Calu3 (cell line): Measurements from ENCODE around the gene CMIP. TPM values are rescaled to one million over a fixed set of nuclear protein-coding genes. Genes with fewer than 3 reads are reported as not detected.

ENCODE experiments used
- BruUV-seq: library from RNA; stranded (reverse); fragments of 400-500 nt; replicated peaks from 2 replicates; lab custom pipeline; 2021; lab: Mats Ljungman, UMichigan
- CTCF ChIA-PET: fragments of 300-600 bp; sonication (Branson Sonifier 250); formaldehyde crosslinking; loops from one replicate; lab custom pipeline; 2022; ENCODE audit warnings: antibody characterized with exemption; lab: Charles Lee
- DNase-seq: peaks from one replicate; pipeline ENCODE4 v3.0.0; 2022
- H3K27ac Mint-ChIP-seq: one replicate; pipeline ENCODE4 v1.8.0; 2022; ENCODE audit warnings: mixed read lengths; ENCODE audit not compliant: unreplicated experiment
- H3K27me3 Mint-ChIP-seq: one replicate; pipeline ENCODE4 v1.8.0; 2022; ENCODE audit warnings: mixed read lengths; ENCODE audit not compliant: unreplicated experiment
- H3K36me3 Mint-ChIP-seq: one replicate; pipeline ENCODE4 v1.8.0; 2022; ENCODE audit warnings: mild to moderate bottlenecking, moderate library complexity, mixed read lengths; ENCODE audit not compliant: insufficient read depth, unreplicated experiment
- H3K4me1 Mint-ChIP-seq: one replicate; pipeline ENCODE4 v1.8.0; 2022; ENCODE audit warnings: mild to moderate bottlenecking, low read depth, mixed read lengths; ENCODE audit not compliant: unreplicated experiment
- H3K4me3 Mint-ChIP-seq: one replicate; pipeline ENCODE4 v1.8.0; 2022; ENCODE audit warnings: mild to moderate bottlenecking, low read depth, moderate library complexity, mixed read lengths; ENCODE audit not compliant: unreplicated experiment
- H3K9me3 Mint-ChIP-seq: one replicate; pipeline ENCODE4 v1.8.0; 2022; ENCODE audit warnings: low read depth, mixed read lengths; ENCODE audit not compliant: unreplicated experiment
- CTCF ChIP-seq: fragments of 200-600 bp; IDR thresholded peaks from one replicate; pipeline ENCODE4 v1.8.0; 2022; ENCODE audit warnings: antibody characterized with exemption; ENCODE audit not compliant: unreplicated experiment
- intact Hi-C: fragments of 100-400 bp; cut with micrococcal nuclease; formaldehyde crosslinking; loops from one replicate; pipeline ENCODE4 v1.10.0; 2022; ENCODE audit not compliant: unreplicated experiment
- total RNA-seq: library from RNA; stranded (reverse); gene quantifications from 2 replicates; pipeline ENCODE4 v1.2.3, GENCODE V29; 2022

Gene CMIP
- total RNA-seq, 1 experiment from 2014 or later = 82.7 TPM

GRCh38 chr16:81554979-81555378 is 110.4 kb downstream of the CMIP start:
- CTCF ChIA-PET = no interaction called here

GRCh38 chr16:81555660-81556059 is 111.1 kb downstream of the CMIP start:
- CTCF ChIA-PET = no interaction called here
- Mint-ChIP-seq H3K4me1 (peaks cover 81% of the 10 kb centered on the region), H3K4me3 (no peak overlapping the region), H3K36me3 (peaks cover 21% of the 10 kb centered on the region), H3K27me3 (no peaks in the 10 kb centered on the region), H3K27ac (no peak overlapping the region), H3K9me3 (no peaks in the 10 kb centered on the region)
- no peak for DNase-seq
- no TSS peak for BruUV-seq
- TF ChIP-seq CTCF = no peak
- intact Hi-C loops = loop anchor here (5.0 kb wide), 1 partner anchor 108 kb away; no protein-coding TSS in a partner anchor

More at GRCh38 chr16:81554979-81555378, 110.4 kb downstream of the CMIP start:
- no peak for TF ChIP-seq CTCF
- no peak overlapping the region for H3K27ac Mint-ChIP-seq
- peaks cover 28% of the 10 kb centered on the region for H3K36me3 Mint-ChIP-seq
- no TSS peak for BruUV-seq
- no peaks in the 10 kb centered on the region for H3K9me3 Mint-ChIP-seq
- no peak for DNase-seq
- no peaks in the 10 kb centered on the region for H3K27me3 Mint-ChIP-seq
- H3K4me1 Mint-ChIP-seq = peaks cover 81% of the 10 kb centered on the region
- intact Hi-C loops = loop anchor here (5.0 kb wide), 1 partner anchor 108 kb away; no protein-coding TSS in a partner anchor
- H3K4me3 Mint-ChIP-seq = no peak overlapping the region

- Mint-ChIP-seq H3K27me3 (no peaks in the 10 kb centered on the region), H3K36me3 (peaks cover 19% of the 10 kb centered on the region), H3K9me3 (no peaks in the 10 kb centered on the region), H3K4me1 (peaks cover 81% of the 10 kb centered on the region), H3K27ac (peak overlapping the region; percentile 60), H3K4me3 (no peak overlapping the region)
- CTCF ChIA-PET = interaction anchor here (1.3 kb wide), 1 partner anchor 62 kb away, joined by 3 read pairs; no protein-coding TSS in a partner anchor
- no peak for TF ChIP-seq CTCF
- no peak for DNase-seq
- intact Hi-C loops = loop anchor here (5.0 kb wide), 1 partner anchor 109 kb away; no protein-coding TSS in a partner anchor
- no TSS peak for BruUV-seq
These were observed 112.2 kb downstream of the CMIP start for GRCh38 chr16:81556715-81557284.

GRCh38 chr16:81558077-81558443 is 113.5 kb downstream of the CMIP start:
- Mint-ChIP-seq H3K9me3 (no peaks in the 10 kb centered on the region), H3K27me3 (no peaks in the 10 kb centered on the region), H3K4me3 (no peak overlapping the region), H3K36me3 (peaks cover 17% of the 10 kb centered on the region), H3K4me1 (peaks cover 75% of the 10 kb centered on the region), H3K27ac (peak overlapping the region; percentile 71)
- CTCF ChIA-PET = interaction anchor here (1.3 to 2.2 kb wide), 3 partner anchors 11 to 63 kb away, joined by 3 to 12 read pairs (median 5); no protein-coding TSS in a partner anchor
- intact Hi-C loops = loop anchor here (5.0 kb wide), 1 partner anchor 111 kb away; no protein-coding TSS in a partner anchor
- DNase-seq = no peak
- no TSS peak for BruUV-seq
- TF ChIP-seq CTCF = no peak
